GM12864 (cell line): Measurements from ENCODE around the gene SLC34A1.

ENCODE experiments used
- DNase-seq: peaks from one replicate; pipeline ENCODE4 v3.0.0-alpha.2; 2011; ENCODE audit warnings: low read depth
- H3K4me3 ChIP-seq: 2 replicates; pipeline ENCODE4 v1.5.1; 2011; ENCODE audit warnings: mild to moderate bottlenecking, low read depth, low read length, control low read depth
- TF ChIP-seq, protein P1 (sequence below): IDR thresholded peaks from 2 replicates; pipeline ENCODE4 v1.5.1; 2011; ENCODE audit warnings: low read depth, mild to moderate bottlenecking, moderate library complexity, low read length, control low read depth, inconsistent platforms; ENCODE audit errors: missing control alignments

SLC34A1 gene

DNA sequence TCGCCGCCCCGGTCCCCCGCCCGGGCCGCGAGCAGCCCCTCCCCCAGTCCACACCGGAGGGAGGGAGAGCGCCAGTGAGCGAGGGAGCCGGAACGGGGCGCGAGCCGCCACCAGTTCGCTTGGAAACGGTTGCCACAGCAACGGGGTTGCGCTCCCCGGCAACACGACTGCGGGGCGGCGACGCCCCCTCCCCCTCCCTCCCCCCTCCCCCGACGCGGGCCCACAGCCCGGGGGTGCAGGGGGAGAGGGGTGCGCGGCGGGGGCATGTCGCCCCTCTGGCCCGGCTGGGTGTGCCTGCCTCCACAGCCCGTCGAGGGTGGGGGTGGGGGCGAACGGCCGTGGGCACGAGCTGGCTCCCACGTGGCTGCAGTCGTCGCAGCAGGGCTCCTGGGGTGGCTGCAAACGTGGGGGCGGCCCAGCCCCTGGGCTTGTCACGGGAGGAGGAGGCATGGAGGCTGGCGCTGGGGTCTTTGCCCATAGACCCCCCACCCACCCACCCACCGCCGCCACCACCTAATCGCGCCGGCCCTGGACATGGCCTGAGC, 62.9 kb downstream of the SLC34A1 start:
- TF ChIP-seq, protein P1, sequence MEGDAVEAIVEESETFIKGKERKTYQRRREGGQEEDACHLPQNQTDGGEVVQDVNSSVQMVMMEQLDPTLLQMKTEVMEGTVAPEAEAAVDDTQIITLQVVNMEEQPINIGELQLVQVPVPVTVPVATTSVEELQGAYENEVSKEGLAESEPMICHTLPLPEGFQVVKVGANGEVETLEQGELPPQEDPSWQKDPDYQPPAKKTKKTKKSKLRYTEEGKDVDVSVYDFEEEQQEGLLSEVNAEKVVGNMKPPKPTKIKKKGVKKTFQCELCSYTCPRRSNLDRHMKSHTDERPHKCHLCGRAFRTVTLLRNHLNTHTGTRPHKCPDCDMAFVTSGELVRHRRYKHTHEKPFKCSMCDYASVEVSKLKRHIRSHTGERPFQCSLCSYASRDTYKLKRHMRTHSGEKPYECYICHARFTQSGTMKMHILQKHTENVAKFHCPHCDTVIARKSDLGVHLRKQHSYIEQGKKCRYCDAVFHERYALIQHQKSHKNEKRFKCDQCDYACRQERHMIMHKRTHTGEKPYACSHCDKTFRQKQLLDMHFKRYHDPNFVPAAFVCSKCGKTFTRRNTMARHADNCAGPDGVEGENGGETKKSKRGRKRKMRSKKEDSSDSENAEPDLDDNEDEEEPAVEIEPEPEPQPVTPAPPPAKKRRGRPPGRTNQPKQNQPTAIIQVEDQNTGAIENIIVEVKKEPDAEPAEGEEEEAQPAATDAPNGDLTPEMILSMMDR, result no peak
- DNase-seq, result no peak
- peak overlapping the region; percentile 67 for H3K4me3 ChIP-seq

DNA sequence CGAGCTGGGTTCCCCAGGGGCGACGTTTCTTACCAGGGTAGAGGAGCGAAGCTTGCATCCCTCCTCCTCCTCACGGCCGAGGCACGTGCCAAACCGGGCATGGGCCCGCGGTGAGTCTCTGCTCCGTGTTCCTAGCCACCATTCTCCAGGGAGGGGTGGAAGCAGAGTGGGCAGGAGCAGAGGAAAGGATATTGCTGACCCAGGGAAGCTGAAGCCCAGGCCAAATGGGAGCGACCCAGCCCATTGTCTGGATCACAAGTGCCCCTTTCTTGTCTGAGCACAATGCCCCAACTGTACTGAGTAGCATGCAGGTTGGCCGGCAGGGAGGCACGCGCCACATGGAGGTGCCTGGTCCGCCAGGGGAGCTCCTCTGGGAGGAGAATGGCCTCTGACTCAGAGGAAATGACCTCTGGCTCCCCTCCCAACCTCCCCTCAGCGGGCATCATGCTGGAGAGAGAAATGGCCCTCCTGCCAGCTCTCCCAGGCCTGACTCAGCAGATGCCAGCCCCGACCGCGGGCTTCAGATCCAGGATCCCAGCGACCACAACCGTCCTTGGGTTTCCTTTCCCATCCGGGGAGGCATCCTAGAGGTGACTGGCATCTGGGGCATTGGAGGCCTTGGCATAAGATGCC, 63.5 kb downstream of the SLC34A1 start:
- DNase-seq, result no peak
- H3K4me3 ChIP-seq, result peak overlapping the region; percentile 38
- TF ChIP-seq, protein P1, result no peak
